Amygdala (tissue), 56 donors: ENCODE measurements around the gene ASPSCR1.

ENCODE experiments used
- DNase-seq, 56 donors: peaks; one replicate each; lab custom pipeline; 2025; lab: John Stamatoyannopoulos, UW

The ASPSCR1 gene

GRCh38 chr17:82008941-82009405 is 31.5 kb downstream of the ASPSCR1 start:
- peak in 3 of 56 donors; percentile 11 to 25 (median 23) for DNase-seq

GRCh38 chr17:82009413-82009812 is 32.0 kb downstream of the ASPSCR1 start:
- DNase-seq, result no peak

- no peak for DNase-seq
Measured at GRCh38 chr17:82010575-82011525, 33.4 kb downstream of the ASPSCR1 start.

GRCh38 chr17:82011617-82012187 is 34.3 kb downstream of the ASPSCR1 start:
- no peak for DNase-seq

- no peak for DNase-seq
Measured at GRCh38 chr17:82012261-82012639, 34.8 kb downstream of the ASPSCR1 start.

- peak in 1 of 56 donors; percentile 27 for DNase-seq
Measured at GRCh38 chr17:82012640-82013295, 35.3 kb downstream of the ASPSCR1 start.

GRCh38 chr17:82013341-82013740 is 35.9 kb downstream of the ASPSCR1 start:
- DNase-seq, result peak in 29 of 56 donors; percentile 14 to 85 (median 47)

GRCh38 chr17:82013772-82014321 is 36.4 kb downstream of the ASPSCR1 start:
- DNase-seq, result no peak

GRCh38 chr17:82014432-82014831 is 37.0 kb downstream of the ASPSCR1 start:
- peak in 20 of 56 donors; percentile 9 to 56 (median 28) for DNase-seq

GRCh38 chr17:82014971-82015310 is 37.5 kb downstream of the ASPSCR1 start:
- DNase-seq, result no peak

GRCh38 chr17:82015311-82015971 is 38.0 kb downstream of the ASPSCR1 start:
- no peak for DNase-seq

GRCh38 chr17:82016061-82016874 is 38.8 kb downstream of the ASPSCR1 start:
- DNase-seq, result no peak

- no peak for DNase-seq
Measured at GRCh38 chr17:82016875-82017459, 39.5 kb downstream of the ASPSCR1 start.

GRCh38 chr17:82017612-82018151 is 40.3 kb downstream of the ASPSCR1 start:
- no peak for DNase-seq

GRCh38 chr17:82018152-82018988 is 40.9 kb downstream of the ASPSCR1 start:
- DNase-seq, result no peak

- no peak for DNase-seq
Measured at GRCh38 chr17:82018989-82019689, 41.7 kb downstream of the ASPSCR1 start.
